ENCODE data around the gene LAMA4. TPM values are rescaled to one million over a fixed set of nuclear protein-coding genes. Genes with fewer than 3 reads are reported as not detected.

Gene LAMA4
- total RNA-seq, 1 experiment from 2014 or later: 89.9 TPM

GRCh38 chr6:112298816-112299281, 44.5 kb upstream of the LAMA4 start:
- H3K27me3 Mint-ChIP-seq (ENCODE audit: unreplicated experiment): no peaks in the 10 kb centered on the region
- H3K27ac Mint-ChIP-seq (ENCODE audit: unreplicated experiment): peak overlapping the region; percentile 28
- TF ChIP-seq CTCF (IDR thresholded peaks at IDR 0.05; ENCODE audit: unreplicated experiment): no peak
- BruUV-seq (replicated peaks): no TSS peak
- intact Hi-C loops (cut with micrococcal nuclease; ENCODE audit: unreplicated experiment): no loop called here
- no peak overlapping the region for H3K4me3 Mint-ChIP-seq (ENCODE audit: low read depth, unreplicated experiment)
- H3K9me3 Mint-ChIP-seq (ENCODE audit: low read depth, unreplicated experiment): peaks cover 5% of the 10 kb centered on the region
- no peaks in the 10 kb centered on the region for H3K36me3 Mint-ChIP-seq (ENCODE audit: insufficient read depth, unreplicated experiment)
- DNase-seq: peak; percentile 38
- CTCF ChIA-PET: interaction anchor here (0.6 to 1.3 kb wide), 5 partner anchors 35 to 843 kb away, joined by 3 to 4 read pairs (median 4); no protein-coding TSS in a partner anchor
- H3K4me1 Mint-ChIP-seq (ENCODE audit: low read depth, unreplicated experiment): peaks cover 41% of the 10 kb centered on the region

GRCh38 chr6:112298021-112298745, 43.8 kb upstream of the LAMA4 start:
- Mint-ChIP-seq H3K27me3 (ENCODE audit: unreplicated experiment) (no peaks in the 10 kb centered on the region), H3K9me3 (ENCODE audit: low read depth, unreplicated experiment) (peaks cover 5% of the 10 kb centered on the region)
- BruUV-seq (replicated peaks): TSS peak; percentile 64

GRCh38 chr6:112296694-112297093, 42.3 kb upstream of the LAMA4 start:
- H3K4me1 Mint-ChIP-seq (ENCODE audit: low read depth, unreplicated experiment): peaks cover 41% of the 10 kb centered on the region
- TF ChIP-seq CTCF (IDR thresholded peaks at IDR 0.05; ENCODE audit: unreplicated experiment): no peak
- no peaks in the 10 kb centered on the region for H3K27me3 Mint-ChIP-seq (ENCODE audit: unreplicated experiment)
- H3K27ac Mint-ChIP-seq (ENCODE audit: unreplicated experiment): no peak overlapping the region
- no peak overlapping the region for H3K4me3 Mint-ChIP-seq (ENCODE audit: low read depth, unreplicated experiment)
- CTCF ChIA-PET: no interaction called here
- peaks cover 5% of the 10 kb centered on the region for H3K9me3 Mint-ChIP-seq (ENCODE audit: low read depth, unreplicated experiment)
- BruUV-seq (replicated peaks): no TSS peak
- no peak for DNase-seq
- H3K36me3 Mint-ChIP-seq (ENCODE audit: insufficient read depth, unreplicated experiment): no peaks in the 10 kb centered on the region
- intact Hi-C loops (cut with micrococcal nuclease; ENCODE audit: unreplicated experiment): no loop called here

More at GRCh38 chr6:112298021-112298745, 43.8 kb upstream of the LAMA4 start:
- Mint-ChIP-seq H3K4me3 (ENCODE audit: low read depth, unreplicated experiment) (no peak overlapping the region), H3K27ac (ENCODE audit: unreplicated experiment) (peak overlapping the region; percentile 28), H3K4me1 (ENCODE audit: low read depth, unreplicated experiment) (peaks cover 41% of the 10 kb centered on the region), H3K36me3 (ENCODE audit: insufficient read depth, unreplicated experiment) (no peaks in the 10 kb centered on the region)
- DNase-seq: no peak
- intact Hi-C loops (cut with micrococcal nuclease; ENCODE audit: unreplicated experiment): no loop called here
- no peak for TF ChIP-seq CTCF (IDR thresholded peaks at IDR 0.05; ENCODE audit: unreplicated experiment)
- CTCF ChIA-PET: interaction anchor here (0.6 to 1.3 kb wide), 5 partner anchors 34 to 843 kb away, joined by 3 to 4 read pairs (median 4); no protein-coding TSS in a partner anchor

- Mint-ChIP-seq H3K9me3 (ENCODE audit: low read depth, unreplicated experiment) (peaks cover 5% of the 10 kb centered on the region), H3K4me3 (ENCODE audit: low read depth, unreplicated experiment) (no peak overlapping the region), H3K27me3 (ENCODE audit: unreplicated experiment) (no peaks in the 10 kb centered on the region), H3K4me1 (ENCODE audit: low read depth, unreplicated experiment) (peaks cover 41% of the 10 kb centered on the region), H3K27ac (ENCODE audit: unreplicated experiment) (peak overlapping the region; percentile 2), H3K36me3 (ENCODE audit: insufficient read depth, unreplicated experiment) (no peaks in the 10 kb centered on the region)
- no TSS peak for BruUV-seq (replicated peaks)
- peak; percentile 41 for DNase-seq
- intact Hi-C loops (cut with micrococcal nuclease; ENCODE audit: unreplicated experiment): no loop called here
- TF ChIP-seq CTCF (IDR thresholded peaks at IDR 0.05; ENCODE audit: unreplicated experiment): peak; percentile 32
- CTCF ChIA-PET: interaction anchor here (1.0 kb wide), 1 partner anchor 116 kb away, joined by 4 read pairs; no protein-coding TSS in a partner anchor
Measured at GRCh38 chr6:112296122-112296521, 41.8 kb upstream of the LAMA4 start.
